ENCODE measurements around the gene SNX30.

SNX30 gene

GRCh38 chr9:112784020-112784785 lies 33.6 kb downstream of the SNX30 start:
- DNase-seq = no peak

GRCh38 chr9:112785986-112786385 lies 35.4 kb downstream of the SNX30 start:
- no peak for DNase-seq

DNA sequence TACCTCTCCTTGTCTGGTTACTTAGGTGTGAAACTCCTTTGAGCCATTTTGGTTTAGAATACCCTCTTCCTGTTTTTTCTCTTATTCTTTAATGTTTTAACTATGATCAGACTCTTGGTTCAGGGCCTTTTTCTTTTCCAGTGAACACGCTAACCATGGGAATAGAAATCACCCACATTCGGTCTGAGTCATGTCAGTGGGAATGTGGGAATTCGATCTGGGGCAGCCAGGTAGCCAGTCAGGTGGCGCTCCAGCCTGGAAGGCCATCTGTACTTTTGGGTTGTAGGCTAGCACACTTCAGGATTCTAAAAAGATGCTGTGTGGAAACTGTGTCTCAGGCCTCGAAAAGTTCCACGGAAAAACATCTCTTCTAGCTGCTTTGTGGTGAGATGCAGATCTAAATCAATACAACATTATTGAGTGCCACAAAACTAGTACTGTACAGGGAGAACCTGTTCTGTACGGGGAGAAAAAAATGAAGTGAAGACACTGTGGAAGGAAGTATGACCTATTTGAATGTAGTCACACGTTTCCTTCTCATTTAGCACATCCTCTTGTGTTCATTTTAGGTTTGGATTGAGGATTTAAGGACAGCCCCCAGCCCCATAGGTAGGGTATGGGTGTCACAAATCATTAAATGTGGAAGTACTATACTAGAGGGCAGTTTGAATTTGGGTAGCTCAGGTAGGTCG lies 36.4 kb downstream of the SNX30 start:
- no peak for DNase-seq

GRCh38 chr9:112787978-112788377 lies 37.4 kb downstream of the SNX30 start:
- no peak for DNase-seq

GRCh38 chr9:112789473-112789872 lies 38.9 kb downstream of the SNX30 start:
- DNase-seq = no peak

GRCh38 chr9:112789891-112790774 lies 39.6 kb downstream of the SNX30 start:
- DNase-seq = no peak

- no peak for DNase-seq
Measured at GRCh38 chr9:112792670-112793069, 42.1 kb downstream of the SNX30 start.

DNA sequence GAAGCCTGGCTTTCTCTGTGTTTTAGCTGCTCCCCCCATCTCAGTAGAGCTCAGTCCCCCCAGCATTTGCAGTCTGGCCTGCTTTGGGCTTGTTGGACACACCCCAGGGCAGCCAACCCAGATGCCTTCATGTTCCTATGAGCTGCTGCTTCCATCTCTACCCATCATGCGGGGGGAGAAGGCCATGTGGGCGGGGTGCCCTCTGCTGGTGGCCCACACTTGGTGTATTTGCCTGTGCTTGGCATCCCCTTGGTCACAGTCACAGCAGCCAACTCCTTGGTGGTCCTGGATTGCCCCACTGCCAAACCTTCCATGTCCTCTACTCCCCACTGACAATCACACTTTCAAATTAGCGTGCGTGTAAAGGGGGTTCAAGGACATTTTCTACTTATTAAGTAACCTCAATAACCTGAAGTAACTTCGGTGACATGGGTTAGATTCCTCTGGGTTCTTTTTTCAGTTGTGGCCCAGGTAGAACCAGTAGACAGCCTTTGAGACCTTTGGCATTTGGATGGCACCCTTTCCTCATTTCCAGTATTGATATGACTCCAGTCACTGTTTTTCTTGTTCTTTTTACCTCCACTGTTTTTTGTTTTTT lies 42.8 kb downstream of the SNX30 start:
- peak; percentile 81 for DNase-seq

GRCh38 chr9:112794731-112795130 lies 44.2 kb downstream of the SNX30 start:
- no peak for DNase-seq

GRCh38 chr9:112795921-112796320 lies 45.4 kb downstream of the SNX30 start:
- no peak for DNase-seq

GRCh38 chr9:112796485-112796884 lies 45.9 kb downstream of the SNX30 start:
- DNase-seq = no peak

DNA sequence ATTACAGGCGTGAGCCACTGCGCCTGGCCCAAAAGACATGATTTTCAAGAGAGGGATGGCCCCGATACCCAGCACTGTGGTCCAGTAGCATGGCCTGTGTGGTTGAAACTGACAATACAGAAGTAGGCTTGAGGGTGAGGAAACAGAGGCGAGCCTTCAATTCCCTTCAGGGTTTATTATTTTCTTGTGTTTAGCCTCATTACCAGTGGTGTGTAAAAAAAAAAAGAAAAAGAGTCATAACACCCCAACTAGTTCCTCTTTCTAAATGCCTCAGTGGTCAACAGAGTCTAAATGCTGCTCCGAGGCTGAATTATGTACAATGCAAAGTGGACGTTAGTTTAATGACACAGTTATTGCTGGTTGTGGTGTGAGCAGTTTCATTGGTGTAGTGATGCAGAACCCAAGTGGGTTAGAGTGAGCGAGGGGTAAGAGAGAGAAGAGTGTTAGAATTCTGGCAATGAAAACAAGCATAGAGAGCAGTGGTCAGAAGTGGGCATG lies 58.8 kb downstream of the SNX30 start:
- no peak for DNase-seq

DNA sequence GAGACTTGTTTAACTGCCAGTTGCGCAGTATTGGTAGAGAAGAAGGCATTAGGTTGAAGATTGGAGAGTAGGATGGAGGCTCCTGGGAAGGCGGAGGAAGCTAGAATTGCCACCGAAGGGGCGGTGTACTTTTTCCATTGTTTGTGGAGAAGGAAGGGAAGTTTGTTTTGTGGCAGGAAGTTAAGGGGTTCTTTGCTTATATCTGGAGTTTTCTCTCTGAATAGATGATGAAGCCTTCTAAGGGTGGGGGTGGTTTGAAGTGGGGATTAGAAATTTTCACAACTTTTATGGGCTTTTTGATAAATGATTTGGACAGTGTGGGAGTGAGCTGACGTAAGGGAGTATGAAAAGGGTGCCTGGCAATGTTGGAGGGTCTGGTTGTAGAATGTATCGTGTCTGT lies 59.3 kb downstream of the SNX30 start:
- no peak for DNase-seq

DNA sequence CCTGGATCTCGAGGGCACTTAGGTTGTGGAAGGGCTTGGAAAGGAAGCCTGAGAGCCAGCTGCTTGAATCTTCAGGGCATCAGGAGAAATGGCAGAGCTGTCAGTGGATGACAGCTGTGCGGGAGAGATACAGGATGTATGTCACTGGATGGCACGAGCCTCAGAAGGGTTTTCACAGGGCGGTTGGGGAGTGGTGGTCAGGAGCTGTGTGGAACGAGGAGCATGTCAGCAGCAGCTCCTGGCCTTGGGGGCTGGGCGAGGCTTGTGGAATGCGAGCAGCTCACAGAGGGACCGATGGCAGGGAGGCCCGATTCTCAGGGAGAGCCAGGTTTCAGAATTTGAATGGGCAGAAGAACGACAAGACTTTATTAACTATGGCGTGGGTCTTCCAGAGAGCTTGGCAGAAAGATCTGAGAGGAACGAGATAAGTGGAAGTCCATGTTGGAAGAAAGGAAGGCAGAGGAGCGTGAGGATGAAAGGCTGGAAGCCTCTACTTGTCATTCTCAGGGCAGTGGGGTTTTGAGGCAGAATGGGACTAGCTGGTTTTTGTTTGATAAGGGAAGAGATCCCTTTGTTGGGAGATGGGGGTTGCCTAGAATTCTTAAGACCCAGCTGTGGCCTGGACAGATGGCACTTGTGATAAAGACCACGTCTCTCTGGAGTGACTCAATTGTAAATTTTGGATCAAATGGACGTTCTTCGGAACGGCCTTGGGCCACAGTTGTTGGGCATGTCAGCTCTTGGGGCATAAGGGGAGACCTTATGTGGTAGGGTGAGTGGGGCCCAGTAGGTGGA lies 60.3 kb downstream of the SNX30 start:
- DNase-seq = no peak

DNA sequence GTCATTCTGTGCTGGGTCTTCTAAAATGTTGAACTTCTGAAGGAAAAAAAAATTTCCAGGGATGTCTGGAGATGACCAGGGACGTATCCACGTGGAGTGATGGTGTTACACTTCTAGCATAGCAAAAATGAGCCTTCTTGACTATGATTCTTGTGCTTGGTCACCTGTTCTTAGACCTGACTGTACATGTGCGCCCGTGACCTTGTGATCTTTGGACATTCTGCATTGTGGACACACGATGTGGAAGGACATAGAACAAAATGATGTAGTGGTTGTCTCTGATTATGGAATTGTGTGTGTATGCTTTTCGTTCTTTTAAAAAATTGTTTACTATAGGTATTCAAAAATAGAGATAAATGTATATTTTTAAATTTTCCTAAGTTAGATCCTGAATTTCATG lies 61.0 kb downstream of the SNX30 start:
- DNase-seq = no peak

GRCh38 chr9:112815868-112816267 lies 65.3 kb downstream of the SNX30 start:
- no peak for DNase-seq

GRCh38 chr9:112817860-112818203 lies 67.3 kb downstream of the SNX30 start:
- DNase-seq = no peak

DNA sequence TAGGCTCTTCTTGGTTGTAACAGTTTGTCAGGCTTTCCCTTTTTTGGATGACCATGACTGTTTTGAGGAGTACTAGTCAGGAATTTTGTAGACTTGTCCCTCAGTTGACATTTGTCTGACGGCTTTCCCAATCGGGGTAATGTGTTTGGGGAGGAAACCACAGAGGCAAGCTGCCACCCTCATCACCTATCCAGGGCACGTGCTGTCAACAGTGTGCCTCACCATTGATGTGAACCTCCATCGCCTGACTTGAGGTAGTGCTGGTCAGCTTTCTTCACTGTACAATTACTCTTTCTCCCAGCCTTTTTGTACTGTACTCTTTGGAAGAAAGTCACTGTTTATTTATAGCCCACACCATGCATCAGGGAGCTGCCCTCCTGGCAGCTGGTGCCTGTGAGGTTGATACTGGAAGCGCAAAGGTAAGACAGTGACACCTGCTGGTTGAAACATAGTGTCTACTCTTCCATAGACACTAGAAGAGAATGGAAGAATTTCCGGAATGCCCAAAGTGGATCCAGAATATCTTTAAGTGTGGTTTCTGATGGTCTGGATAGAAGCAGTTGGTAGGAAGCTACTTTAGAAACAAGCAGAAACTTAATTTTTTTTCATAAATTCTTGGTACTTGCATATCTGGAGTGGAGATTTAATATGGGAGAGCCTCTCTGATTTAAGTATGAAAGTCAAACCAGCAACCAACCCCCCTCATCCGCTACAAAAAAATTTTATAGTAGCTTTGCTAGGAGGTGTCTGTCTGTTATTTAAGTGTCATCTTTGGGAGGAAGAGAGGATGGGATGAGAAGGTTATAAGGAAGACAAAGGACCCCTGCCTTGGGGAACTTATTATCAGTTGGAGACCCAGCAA lies 69.3 kb downstream of the SNX30 start:
- DNase-seq = no peak

GRCh38 chr9:112820881-112821280 lies 70.3 kb downstream of the SNX30 start:
- DNase-seq = no peak

DNA sequence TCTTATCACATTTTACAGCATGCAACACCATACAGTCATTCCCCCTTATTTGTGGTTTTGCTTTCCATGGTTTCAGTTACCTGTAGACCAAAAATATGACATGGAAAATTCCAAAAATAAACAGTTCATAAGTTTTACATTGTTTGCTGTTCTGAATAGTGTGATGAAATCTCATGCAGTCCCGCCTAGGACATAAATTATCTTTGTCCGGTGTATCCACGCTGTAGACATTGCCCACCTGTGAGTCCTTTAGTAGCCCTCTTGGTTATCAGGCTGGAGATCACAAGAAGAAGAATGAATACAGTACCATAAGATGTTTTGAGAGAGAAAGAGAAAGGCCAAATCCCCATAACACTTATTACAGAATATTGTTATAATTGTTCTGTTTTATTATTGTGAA lies 72.1 kb downstream of the SNX30 start:
- no peak for DNase-seq

GRCh38 chr9:112823257-112823656 lies 72.7 kb downstream of the SNX30 start:
- no peak for DNase-seq
